IMR-90 (cell line): ENCODE measurements around the gene TMEM259. TPM values are rescaled to one million over a fixed set of nuclear protein-coding genes. Genes with fewer than 3 reads are reported as not detected.
A peak's percentile ranks its signal among the peaks of the same experiment; 100 is the strongest.

Source experiments
- ATAC-seq: fragments of 200-7000 bp; cut with Tn5 transposase; 2 replicates; pipeline ENCODE4 v1.9.1; 2020; ENCODE audit warnings: low read depth, mild to moderate bottlenecking, moderate library complexity
- BruUV-seq: library from RNA; stranded (reverse); fragments of 400-500 nt; replicated peaks from 2 replicates; lab custom pipeline; 2021; lab: Mats Ljungman, UMichigan
- CTCF ChIA-PET: fragments of 300-600 bp; formaldehyde crosslinking; extraction: SDS; loops from one replicate; lab custom pipeline; 2021; ENCODE audit warnings: antibody characterized with exemption; lab: Yijun Ruan, JAX
- POLR2A ChIA-PET: fragments of 300-600 bp; sonication (Branson Sonifier 250); formaldehyde crosslinking; loops from one replicate; lab custom pipeline; 2022; ENCODE audit warnings: antibody characterized with exemption; ENCODE audit not compliant: unreplicated experiment; lab: Charles Lee
- DNase-seq: peaks from one replicate; pipeline ENCODE4 v3.0.0; 2013
- H2AFZ ChIP-seq: replicated peaks from 2 replicates; pipeline ENCODE3; 2013; ENCODE audit warnings: low read length, mild to moderate bottlenecking; ENCODE audit not compliant: poor library complexity
- H2AK5ac ChIP-seq: 2 replicates; pipeline ENCODE4 v1.6.1; 2013; ENCODE audit warnings: low read depth, low read length, inconsistent platforms
- H2AK9ac ChIP-seq: replicated peaks from 2 replicates; pipeline ENCODE3; 2013; ENCODE audit warnings: mild to moderate bottlenecking, low read depth, low read length, moderate library complexity; ENCODE audit not compliant: poor library complexity
- H2BK120ac ChIP-seq: 2 replicates; pipeline ENCODE4 v1.6.1; 2013; ENCODE audit warnings: low read depth, low read length, inconsistent platforms
- H2BK15ac ChIP-seq: 3 replicates; pipeline ENCODE4 v1.6.1; 2013; ENCODE audit warnings: low read depth, low read length, inconsistent platforms
- H2BK20ac ChIP-seq: 2 replicates; pipeline ENCODE4 v1.6.1; 2013; ENCODE audit warnings: low read depth, mild to moderate bottlenecking, inconsistent platforms, low read length, moderate library complexity
- H2BK5ac ChIP-seq: 2 replicates; pipeline ENCODE4 v1.6.1; 2013; ENCODE audit warnings: mild to moderate bottlenecking, low read depth, low read length, inconsistent platforms; ENCODE audit not compliant: poor library complexity, severe bottlenecking
- H3K14ac ChIP-seq: replicated peaks from 2 replicates; pipeline ENCODE4 v1.6.1; 2013; ENCODE audit warnings: low read depth, low read length, inconsistent platforms
- H3K18ac ChIP-seq: 2 replicates; pipeline ENCODE4 v1.6.1; 2013; ENCODE audit warnings: low read depth, low read length, control low read depth
- H3K23ac ChIP-seq: 2 replicates; pipeline ENCODE4 v1.6.1; 2013; ENCODE audit warnings: low read depth, low read length, inconsistent platforms
- H3K27ac ChIP-seq: 2 replicates; pipeline ENCODE4 v1.5.1; 2013; ENCODE audit warnings: mild to moderate bottlenecking, control low read depth, low read length; ENCODE audit not compliant: insufficient read depth
- H3K27me3 ChIP-seq: 2 replicates; pipeline ENCODE4 v1.6.1; 2013; ENCODE audit warnings: low read length; ENCODE audit not compliant: control insufficient read depth, insufficient read depth
- H3K36me3 ChIP-seq: 2 replicates; pipeline ENCODE4 v1.6.1; 2013; ENCODE audit warnings: low read length, mixed read lengths; ENCODE audit not compliant: control insufficient read depth, insufficient read depth
- H3K4ac ChIP-seq: 2 replicates; pipeline ENCODE4 v1.6.1; 2013; ENCODE audit warnings: low read depth, low read length, inconsistent platforms
- H3K4me1 ChIP-seq: 2 replicates; pipeline ENCODE4 v1.6.1; 2013; ENCODE audit warnings: low read length, mixed read lengths; ENCODE audit not compliant: control insufficient read depth, insufficient read depth
- H3K4me2 ChIP-seq: 2 replicates; pipeline ENCODE4 v1.6.1; 2013; ENCODE audit warnings: low read depth, mild to moderate bottlenecking, control low read depth, low read length, moderate library complexity
- H3K4me3 ChIP-seq: 2 replicates; pipeline ENCODE4 v1.5.1; 2013; ENCODE audit warnings: low read depth, mild to moderate bottlenecking, control low read depth, low read length, moderate library complexity; ENCODE audit not compliant: insufficient read depth
- H3K56ac ChIP-seq: 2 replicates; pipeline ENCODE4 v1.6.1; 2013; ENCODE audit warnings: low read length, inconsistent platforms; ENCODE audit not compliant: insufficient read depth; ENCODE audit errors: extremely low read depth
- H3K79me1 ChIP-seq, 2 experiments: 2 replicates each; pipeline ENCODE4 v1.6.1; 2013; ENCODE audit warnings: low read length in 2 of 2, inconsistent platforms in 1 of 2, low read depth in 1 of 2
- H3K9ac ChIP-seq: 2 replicates; pipeline ENCODE4 v1.6.1; 2013; ENCODE audit warnings: low read depth, low read length, control low read depth
- H3K9me1 ChIP-seq: 2 replicates; pipeline ENCODE4 v1.6.1; 2013; ENCODE audit warnings: low read length, inconsistent platforms; ENCODE audit not compliant: insufficient read depth
- H3K9me3 ChIP-seq: 2 replicates; pipeline ENCODE4 v1.6.1; 2013; ENCODE audit warnings: low read length; ENCODE audit not compliant: control insufficient read depth, insufficient read depth
- H4K20me1 ChIP-seq: 2 replicates; pipeline ENCODE4 v1.6.1; 2013; ENCODE audit warnings: low read length, inconsistent platforms; ENCODE audit not compliant: insufficient read depth
- H4K5ac ChIP-seq: 2 replicates; pipeline ENCODE4 v1.6.1; 2013; ENCODE audit warnings: mild to moderate bottlenecking, low read depth, low read length, control low read depth
- H4K8ac ChIP-seq, 2 experiments: 2 replicates each; pipeline ENCODE4 v1.6.1; 2013; ENCODE audit warnings: low read depth in 2 of 2, low read length in 2 of 2, control low read depth in 1 of 2, inconsistent platforms in 1 of 2
- H4K91ac ChIP-seq: 2 replicates; pipeline ENCODE4 v1.6.1; 2013; ENCODE audit warnings: low read depth, low read length, inconsistent platforms; ENCODE audit not compliant: insufficient read depth
- WGBS, 2 experiments: methylation state at CpG; one replicate each; pipeline versions ENCODE4 v1.1.5 to v1.1.7; 2013; ENCODE audit warnings: missing lambda C conversion rate in 2 of 2; ENCODE audit not compliant: insufficient read length in 1 of 2; ENCODE audit errors: extremely low coverage in 2 of 2; 5-methylcytosine and 5-hydroxymethylcytosine counted together
- dilution Hi-C: fragments of 300-500 bp; cut with HindIII; formaldehyde crosslinking; loops from one replicate; pipeline ENCODE4 v1.14.3; 2018; ENCODE audit warnings: low sequenced_read_pairs; ENCODE audit not compliant: unreplicated experiment
- in situ Hi-C: fragments of 300-500 bp; cut with MboI; formaldehyde crosslinking; loops from 3 replicates; pipeline ENCODE4 v1.14.3; 2019; ENCODE audit warnings: low sequenced_read_pairs, inconsistent platforms, mixed read lengths
- intact Hi-C: fragments of 100-400 bp; cut with micrococcal nuclease; formaldehyde crosslinking; loops from 2 replicates; pipeline ENCODE4 v1.10.0; 2022
- polyA plus RNA-seq, 3 experiments: library from polyadenylated mRNA; depleted of rRNA; stranded (reverse); fragments of >200 nt; gene quantifications; 2 replicates each; pipeline ENCODE4 v1.2.3, GENCODE V29; 2012; ENCODE audit warnings: low replicate concordance in 1 of 3
- total RNA-seq: library from RNA; depleted of rRNA; stranded (reverse); fragments of >200 nt; gene quantifications from 2 replicates; pipeline ENCODE4 v1.2.3, GENCODE V29; 2012
- TF ChIP-seq, protein P1 (sequence below): conservative IDR thresholded peaks from 2 replicates; pipeline ENCODE4 v1.5.1; 2012; ENCODE audit warnings: mild to moderate bottlenecking, low read depth, low read length, improper control_type of control experiment
- TF ChIP-seq, protein P2 (sequence below): fragments of 150-350 bp; IDR thresholded peaks from 2 replicates; pipeline ENCODE4 v1.6.1; 2017; ENCODE audit warnings: mild to moderate bottlenecking, antibody characterized with exemption, low read length, low read depth

TMEM259 gene
- total and polyA plus RNA-seq, 2 of the 4 experiments (the other 2 are of a cell fraction): 22.6 to 153 TPM

DNA sequence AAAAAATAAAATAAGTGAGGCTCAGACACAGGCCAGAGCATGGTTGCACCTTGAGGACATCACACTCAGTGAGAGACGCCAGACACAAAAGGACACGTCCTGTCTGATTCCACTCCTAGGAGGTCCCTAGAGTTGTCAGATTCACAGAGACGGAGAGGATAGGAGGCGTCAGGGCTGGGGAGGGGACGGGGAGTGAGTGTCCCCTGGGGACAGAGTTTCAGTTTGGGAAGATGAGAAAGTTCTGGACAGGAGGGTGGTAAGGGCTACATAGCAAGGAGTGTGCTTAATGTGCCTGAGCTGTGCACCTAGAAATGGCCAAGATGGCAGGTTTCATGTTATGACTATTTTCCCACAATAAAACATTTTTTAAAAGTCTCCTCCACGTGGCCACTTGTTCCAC lies 22.9 kb downstream of the TMEM259 start:
- Histone ChIP-seq H3K79me1 (no peaks in the 10 kb centered on the region), H2BK20ac (no peak overlapping the region), H3K9ac (no peak overlapping the region), H3K56ac (no peak overlapping the region), H3K4me3 (no peak overlapping the region), H4K20me1 (0 out of 2 replicates have a peak, but pooled peaks cover 11% of the 10 kb centered on the region), H3K27ac (no peak overlapping the region), H2AFZ (no peak overlapping the region), H3K4ac (no peak overlapping the region), H4K5ac (no peak overlapping the region), H2AK5ac (no peak overlapping the region), H3K27me3 (peaks cover 44% of the 10 kb centered on the region), H3K9me3 (no peaks in the 10 kb centered on the region), H2AK9ac (no peak overlapping the region), H4K8ac (no peak overlapping the region), H2BK120ac (no peak overlapping the region), H2BK15ac (no peak overlapping the region), H3K23ac (no peak overlapping the region), H3K4me2 (no peak overlapping the region), H3K9me1 (no peaks in the 10 kb centered on the region), H2BK5ac (no peak overlapping the region), H3K18ac (no peak overlapping the region), H3K4me1 (peaks cover 5% of the 10 kb centered on the region), H3K14ac (no peak overlapping the region), H3K36me3 (peaks cover 12% of the 10 kb centered on the region; the same call in 1 of the 2 replicates), H4K91ac (no peak overlapping the region)
- CTCF ChIA-PET: no interaction called here
- intact Hi-C loops (no loop called here), in situ Hi-C loops (loop anchor here (5.0 kb wide), 1 partner anchor 141 kb away; the partner anchor contains the start of gene CFD), dilution Hi-C loops (no loop called here)
- no TSS peak for BruUV-seq
- ATAC-seq (no peak), DNase-seq (no peak)
- TF ChIP-seq, protein P1, sequence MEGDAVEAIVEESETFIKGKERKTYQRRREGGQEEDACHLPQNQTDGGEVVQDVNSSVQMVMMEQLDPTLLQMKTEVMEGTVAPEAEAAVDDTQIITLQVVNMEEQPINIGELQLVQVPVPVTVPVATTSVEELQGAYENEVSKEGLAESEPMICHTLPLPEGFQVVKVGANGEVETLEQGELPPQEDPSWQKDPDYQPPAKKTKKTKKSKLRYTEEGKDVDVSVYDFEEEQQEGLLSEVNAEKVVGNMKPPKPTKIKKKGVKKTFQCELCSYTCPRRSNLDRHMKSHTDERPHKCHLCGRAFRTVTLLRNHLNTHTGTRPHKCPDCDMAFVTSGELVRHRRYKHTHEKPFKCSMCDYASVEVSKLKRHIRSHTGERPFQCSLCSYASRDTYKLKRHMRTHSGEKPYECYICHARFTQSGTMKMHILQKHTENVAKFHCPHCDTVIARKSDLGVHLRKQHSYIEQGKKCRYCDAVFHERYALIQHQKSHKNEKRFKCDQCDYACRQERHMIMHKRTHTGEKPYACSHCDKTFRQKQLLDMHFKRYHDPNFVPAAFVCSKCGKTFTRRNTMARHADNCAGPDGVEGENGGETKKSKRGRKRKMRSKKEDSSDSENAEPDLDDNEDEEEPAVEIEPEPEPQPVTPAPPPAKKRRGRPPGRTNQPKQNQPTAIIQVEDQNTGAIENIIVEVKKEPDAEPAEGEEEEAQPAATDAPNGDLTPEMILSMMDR: no peak
- TF ChIP-seq, protein P2, sequence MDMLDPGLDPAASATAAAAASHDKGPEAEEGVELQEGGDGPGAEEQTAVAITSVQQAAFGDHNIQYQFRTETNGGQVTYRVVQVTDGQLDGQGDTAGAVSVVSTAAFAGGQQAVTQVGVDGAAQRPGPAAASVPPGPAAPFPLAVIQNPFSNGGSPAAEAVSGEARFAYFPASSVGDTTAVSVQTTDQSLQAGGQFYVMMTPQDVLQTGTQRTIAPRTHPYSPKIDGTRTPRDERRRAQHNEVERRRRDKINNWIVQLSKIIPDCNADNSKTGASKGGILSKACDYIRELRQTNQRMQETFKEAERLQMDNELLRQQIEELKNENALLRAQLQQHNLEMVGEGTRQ: peak; percentile 33; the same call in 1 of the 2 replicates
- 41% methylated on average over 4 of the region's 6 CpGs; no CpG with 5 or more reads in 1 of the 2 experiments for WGBS, 2 experiments
- POLR2A ChIA-PET: interaction anchor here (0.6 kb wide), 2 partner anchors 13 to 1077 kb away, joined by 3 to 4 read pairs; no protein-coding TSS in a partner anchor
